Uterus (tissue), 2 donors: ENCODE data around the gene SNF8.

Experiments used
- POLR2A ChIP-seq, 2 donors: fragments of 450-650 bp; IDR thresholded peaks; one replicate each; pipeline ENCODE4 v1.6.1; 2016; ENCODE audit warnings: antibody characterized with exemption in 2 of 2, mild to moderate bottlenecking in 1 of 2, moderate library complexity in 1 of 2
- TF ChIP-seq, protein P1 (sequence below), 4 experiments: fragments of 200-600 bp in 2 of 4; fragments of 450-650 bp in 2 of 4; sonication (generic) in 2 of 4; IDR thresholded peaks; one replicate each; pipeline ENCODE4 v1.5.1; 2016 to 2019; ENCODE audit warnings: antibody characterized with exemption in 4 of 4, mild to moderate bottlenecking in 2 of 4, moderate library complexity in 1 of 4

DNA sequence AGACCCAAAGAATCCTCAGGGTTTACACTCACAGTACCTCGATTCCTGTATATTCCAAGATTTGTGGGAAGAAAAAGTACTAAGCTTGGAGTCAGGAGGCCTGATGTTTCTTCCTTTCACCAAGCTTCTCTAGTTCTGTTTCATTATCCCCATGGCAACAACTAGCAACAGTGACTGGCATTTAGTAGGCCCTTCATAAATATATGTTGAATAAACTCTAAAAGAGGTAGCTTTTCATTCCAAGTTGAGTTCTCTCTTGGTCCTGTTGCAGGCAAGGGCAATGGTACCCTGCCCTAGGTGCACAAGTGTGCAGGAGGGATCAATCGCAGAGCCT lies 37.0 kb downstream of the SNF8 start:
- TF ChIP-seq, protein P1, sequence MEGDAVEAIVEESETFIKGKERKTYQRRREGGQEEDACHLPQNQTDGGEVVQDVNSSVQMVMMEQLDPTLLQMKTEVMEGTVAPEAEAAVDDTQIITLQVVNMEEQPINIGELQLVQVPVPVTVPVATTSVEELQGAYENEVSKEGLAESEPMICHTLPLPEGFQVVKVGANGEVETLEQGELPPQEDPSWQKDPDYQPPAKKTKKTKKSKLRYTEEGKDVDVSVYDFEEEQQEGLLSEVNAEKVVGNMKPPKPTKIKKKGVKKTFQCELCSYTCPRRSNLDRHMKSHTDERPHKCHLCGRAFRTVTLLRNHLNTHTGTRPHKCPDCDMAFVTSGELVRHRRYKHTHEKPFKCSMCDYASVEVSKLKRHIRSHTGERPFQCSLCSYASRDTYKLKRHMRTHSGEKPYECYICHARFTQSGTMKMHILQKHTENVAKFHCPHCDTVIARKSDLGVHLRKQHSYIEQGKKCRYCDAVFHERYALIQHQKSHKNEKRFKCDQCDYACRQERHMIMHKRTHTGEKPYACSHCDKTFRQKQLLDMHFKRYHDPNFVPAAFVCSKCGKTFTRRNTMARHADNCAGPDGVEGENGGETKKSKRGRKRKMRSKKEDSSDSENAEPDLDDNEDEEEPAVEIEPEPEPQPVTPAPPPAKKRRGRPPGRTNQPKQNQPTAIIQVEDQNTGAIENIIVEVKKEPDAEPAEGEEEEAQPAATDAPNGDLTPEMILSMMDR (IDR thresholded peaks at IDR 0.05) = no peak
- TF ChIP-seq POLR2A (IDR thresholded peaks at IDR 0.05) = no peak
